Kidney epithelial cell (primary cell): ENCODE results near the gene ATN1. TPM values are rescaled to one million over a fixed set of nuclear protein-coding genes. Genes with fewer than 3 reads are reported as not detected.

Experiments
- DNase-seq: peaks from one replicate; pipeline ENCODE4 v3.0.0-alpha.2; 2010; ENCODE audit warnings: low read depth
- H3K27me3 ChIP-seq: 2 replicates; pipeline ENCODE4 v1.6.0; 2011; ENCODE audit warnings: low read length; ENCODE audit not compliant: control insufficient read depth, insufficient read depth
- H3K36me3 ChIP-seq: 2 replicates; pipeline ENCODE4 v1.5.1; 2011; ENCODE audit warnings: low read length; ENCODE audit not compliant: control insufficient read depth, insufficient read depth
- H3K4me3 ChIP-seq: 2 replicates; pipeline ENCODE4 v1.5.1; 2011; ENCODE audit warnings: low read depth, mild to moderate bottlenecking, control low read depth, low read length
- total RNA-seq: library from RNA; depleted of rRNA; stranded (reverse); fragments of >200 nt; gene quantifications from 2 replicates; pipeline ENCODE4 v1.2.3, GENCODE V29; 2015
- TF ChIP-seq, protein P1 (sequence below): IDR thresholded peaks from 2 replicates; pipeline ENCODE4 v1.5.1; 2011; ENCODE audit warnings: mild to moderate bottlenecking, moderate library complexity, low read length, control low read depth, inconsistent platforms; ENCODE audit not compliant: insufficient read depth, poor library complexity, severe bottlenecking

ATN1 gene
- total RNA-seq, 1 donor from 2014 or later: 38.6 TPM

DNA sequence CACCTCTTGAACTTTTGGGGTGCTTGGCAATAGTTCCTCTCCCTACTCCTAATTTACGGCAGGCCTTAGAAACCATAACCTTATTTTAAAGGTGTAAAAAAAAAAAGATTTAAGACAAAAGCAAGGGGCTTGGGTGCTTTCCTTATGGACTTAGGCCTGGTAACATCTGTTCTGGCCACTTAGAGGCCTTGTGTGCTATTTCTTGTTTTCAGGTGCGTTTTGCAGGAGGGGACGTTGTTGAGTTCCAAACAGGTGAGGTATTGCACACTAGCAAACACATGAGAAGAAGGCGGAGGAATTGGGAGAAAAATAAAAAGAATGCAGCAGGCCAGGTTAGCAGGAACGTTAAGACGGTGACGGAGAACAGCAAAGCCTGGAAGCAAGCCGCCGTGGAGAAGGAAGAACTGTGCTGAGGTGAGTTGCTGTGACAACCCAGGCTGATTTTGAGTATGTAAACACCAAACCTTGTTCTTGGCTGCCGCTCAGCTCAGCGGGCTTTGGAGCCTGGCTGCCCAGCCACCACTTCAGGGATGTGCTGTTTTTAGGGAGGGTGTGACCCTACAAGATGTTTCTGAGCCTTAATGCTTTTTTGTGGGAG, 60.3 kb downstream of the ATN1 start:
- H3K4me3 ChIP-seq: no peak overlapping the region
- no peak for DNase-seq
- TF ChIP-seq, protein P1, sequence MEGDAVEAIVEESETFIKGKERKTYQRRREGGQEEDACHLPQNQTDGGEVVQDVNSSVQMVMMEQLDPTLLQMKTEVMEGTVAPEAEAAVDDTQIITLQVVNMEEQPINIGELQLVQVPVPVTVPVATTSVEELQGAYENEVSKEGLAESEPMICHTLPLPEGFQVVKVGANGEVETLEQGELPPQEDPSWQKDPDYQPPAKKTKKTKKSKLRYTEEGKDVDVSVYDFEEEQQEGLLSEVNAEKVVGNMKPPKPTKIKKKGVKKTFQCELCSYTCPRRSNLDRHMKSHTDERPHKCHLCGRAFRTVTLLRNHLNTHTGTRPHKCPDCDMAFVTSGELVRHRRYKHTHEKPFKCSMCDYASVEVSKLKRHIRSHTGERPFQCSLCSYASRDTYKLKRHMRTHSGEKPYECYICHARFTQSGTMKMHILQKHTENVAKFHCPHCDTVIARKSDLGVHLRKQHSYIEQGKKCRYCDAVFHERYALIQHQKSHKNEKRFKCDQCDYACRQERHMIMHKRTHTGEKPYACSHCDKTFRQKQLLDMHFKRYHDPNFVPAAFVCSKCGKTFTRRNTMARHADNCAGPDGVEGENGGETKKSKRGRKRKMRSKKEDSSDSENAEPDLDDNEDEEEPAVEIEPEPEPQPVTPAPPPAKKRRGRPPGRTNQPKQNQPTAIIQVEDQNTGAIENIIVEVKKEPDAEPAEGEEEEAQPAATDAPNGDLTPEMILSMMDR: no peak
- H3K36me3 ChIP-seq: no peaks in the 10 kb centered on the region
- H3K27me3 ChIP-seq: no peaks in the 10 kb centered on the region

Other genes with a start within 250 kb of the ATN1 start
- gene ZNF384, start 238.6 kb upstream of the ATN1 start, total RNA-seq: 34.0 and 36.6 TPM in 2 replicates
- 0.07 and 0.13 TPM in 2 replicates for gene PIANP, start 227.1 kb upstream of the ATN1 start, total RNA-seq
- 65.2 and 69.1 TPM in 2 replicates for gene COPS7A, start 203.9 kb upstream of the ATN1 start, total RNA-seq
- gene MLF2, start 174.8 kb upstream of the ATN1 start, total RNA-seq: 190 and 216 TPM in 2 replicates
- gene PTMS, start 161.6 kb upstream of the ATN1 start, total RNA-seq: 169 and 193 TPM in 2 replicates
- not detected in 2 replicates for gene LAG3, start 155.4 kb upstream of the ATN1 start, total RNA-seq
- 0.08 TPM in 1 of 2 replicates, not detected in the other for gene CD4, start 138.4 kb upstream of the ATN1 start, total RNA-seq
- 0.21 and 0.75 TPM in 2 replicates for gene GPR162, start 106.1 kb upstream of the ATN1 start, total RNA-seq
- 21.8 and 27.7 TPM in 2 replicates for gene P3H3, start 99.6 kb upstream of the ATN1 start, total RNA-seq
- 0.34 and 0.38 TPM in 2 replicates for gene GNB3, start 87.0 kb upstream of the ATN1 start, total RNA-seq
- gene CDCA3, start 76.7 kb upstream of the ATN1 start, total RNA-seq: 5.8 and 8.3 TPM in 2 replicates
- 70.1 and 77.2 TPM in 2 replicates for gene USP5, start 75.8 kb upstream of the ATN1 start, total RNA-seq
- gene TPI1, start 60.4 kb upstream of the ATN1 start, total RNA-seq: 499 and 519 TPM in 2 replicates
- gene SPSB2, start 54.7 kb upstream of the ATN1 start, total RNA-seq: 10.1 and 11.9 TPM in 2 replicates
- 11.6 and 12.8 TPM in 2 replicates for gene LRRC23, start 23.1 kb upstream of the ATN1 start, total RNA-seq
- gene ENO2, start 13.4 kb upstream of the ATN1 start, total RNA-seq: 27.0 and 33.7 TPM in 2 replicates
- not detected in 2 replicates for gene RNU7-1, start 15.9 kb downstream of the ATN1 start, total RNA-seq
- gene C12orf57, start 16.1 kb downstream of the ATN1 start, total RNA-seq: 216 and 236 TPM in 2 replicates
- gene PTPN6, start 23.4 kb downstream of the ATN1 start, total RNA-seq: 17.0 and 31.3 TPM in 2 replicates
- gene PHB2, start 42.7 kb downstream of the ATN1 start, total RNA-seq: 360 and 474 TPM in 2 replicates
- 32.4 and 33.3 TPM in 2 replicates for gene EMG1, start 43.0 kb downstream of the ATN1 start, total RNA-seq
- gene LPCAT3, start 90.5 kb downstream of the ATN1 start, total RNA-seq: 11.8 and 12.5 TPM in 2 replicates
- 2.8 and 4.0 TPM in 2 replicates for gene C1S, start 132.8 kb downstream of the ATN1 start, total RNA-seq
- gene C1R, start 164.5 kb downstream of the ATN1 start, total RNA-seq: 7.5 and 13.5 TPM in 2 replicates
- gene C1RL, start 181.3 kb downstream of the ATN1 start, total RNA-seq: 26.6 and 29.6 TPM in 2 replicates
- 0.27 TPM in 1 of 2 replicates, not detected in the other for gene RBP5, start 200.9 kb downstream of the ATN1 start, total RNA-seq
- 61.3 and 85.6 TPM in 2 replicates for gene CLSTN3, start 202.4 kb downstream of the ATN1 start, total RNA-seq